ENCODE results near the gene RPS4Y1. TPM values are rescaled to one million over a fixed set of nuclear protein-coding genes. Genes with fewer than 3 reads are reported as not detected.

Gene RPS4Y1
- polyA plus RNA-seq, 1 donor (not counting 4 experiments of a cell fraction or from before 2014, with no cell fraction given) = not detected

- no peak for DNase-seq (ENCODE audit: low read depth, low spot score)
Measured at GRCh38 chrY:2874211-2874610, 32.8 kb downstream of the RPS4Y1 start.

DNA sequence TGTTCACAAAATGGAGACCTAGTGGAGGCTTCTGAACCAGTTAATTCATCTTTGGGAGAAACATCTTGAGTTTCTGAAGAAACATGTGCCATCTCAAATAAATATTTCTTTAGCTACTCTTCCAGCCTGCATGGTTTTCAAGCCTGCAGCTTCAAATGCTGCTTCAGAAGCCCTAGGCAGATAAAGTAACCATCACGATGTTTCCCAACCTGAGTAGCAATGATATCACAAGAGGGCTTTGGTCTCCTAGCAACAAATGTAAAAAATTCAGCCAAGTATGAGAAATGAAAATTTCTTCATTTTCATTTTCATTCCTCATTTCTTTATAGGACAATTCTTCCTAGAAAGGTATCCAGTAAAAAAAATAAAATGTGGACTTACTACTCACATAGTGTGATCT is 42.2 kb downstream of the RPS4Y1 start:
- dilution Hi-C loops (cut with MboI; ENCODE audit: extremely low pct_ligation_motif_present, low sequenced_read_pairs) = no loop called here
- FAIRE-seq (no peak), DNase-seq (ENCODE audit: low read depth, low spot score) (no peak)

More at GRCh38 chrY:2874211-2874610, 32.8 kb downstream of the RPS4Y1 start:
- H3K4me2 ChIP-seq (ENCODE audit: control insufficient read depth, extremely low read depth, insufficient read depth, low read depth, low read length) = no peak overlapping the region
- no peaks in the 10 kb centered on the region for H3K9me1 ChIP-seq (ENCODE audit: control insufficient read depth, extremely low read depth, insufficient read depth, low read length)
- no peaks in the 10 kb centered on the region for H3K9me3 ChIP-seq (ENCODE audit: control insufficient read depth, low read depth, low read length)
- FAIRE-seq = no peak
- no peaks in the 10 kb centered on the region for H3K27me3 ChIP-seq (ENCODE audit: control insufficient read depth, extremely low read depth, insufficient read depth, low read length)
- H4K20me1 ChIP-seq (ENCODE audit: control insufficient read depth, extremely low read depth, insufficient read depth, low read length) = no peaks in the 10 kb centered on the region
- dilution Hi-C loops (cut with MboI; ENCODE audit: extremely low pct_ligation_motif_present, low sequenced_read_pairs) = no loop called here
- no peaks in the 10 kb centered on the region for H3K36me3 ChIP-seq (ENCODE audit: control insufficient read depth in 2 of 2, extremely low read depth in 1 of 2, insufficient read depth in 2 of 2, low read length in 2 of 2)
- H2AFZ ChIP-seq (ENCODE audit: control insufficient read depth, low read length) = no peak overlapping the region
- TF ChIP-seq CTCF (optimal IDR thresholded peaks at IDR 0.05 in 1 of 3, IDR thresholded peaks at IDR 0.05 in 1 of 3, conservative IDR thresholded peaks at IDR 0.05 in 1 of 3; ENCODE audit: extremely low read depth in 1 of 3, insufficient read depth in 2 of 3, low read length in 3 of 3) (no peak), EZH2 (IDR thresholded peaks at IDR 0.05; ENCODE audit: low read length) (no peak)
- H3K9ac ChIP-seq (ENCODE audit: control insufficient read depth, extremely low read depth, insufficient read depth, low read length) = no peak overlapping the region
- no peaks in the 10 kb centered on the region for H3K4me1 ChIP-seq (ENCODE audit: control insufficient read depth, extremely low read depth, insufficient read depth, low read length)
- no peaks in the 10 kb centered on the region for H3K79me2 ChIP-seq (ENCODE audit: control insufficient read depth, insufficient read depth, low read length)
- no peak overlapping the region for H3K4me3 ChIP-seq (ENCODE audit: control insufficient read depth in 2 of 3, extremely low read depth in 1 of 3, insufficient read depth in 2 of 3, low read depth in 1 of 3, low read length in 3 of 3)
- H3K27ac ChIP-seq (ENCODE audit: control insufficient read depth, insufficient read depth, low read length) = no peak overlapping the region

More for the DNA sequence above, 42.2 kb downstream of the RPS4Y1 start:
- Histone ChIP-seq H3K27ac (ENCODE audit: control insufficient read depth, insufficient read depth, low read length) (no peak overlapping the region), H3K36me3 (ENCODE audit: control insufficient read depth in 2 of 2, extremely low read depth in 1 of 2, insufficient read depth in 2 of 2, low read length in 2 of 2) (no peaks in the 10 kb centered on the region), H4K20me1 (ENCODE audit: control insufficient read depth, extremely low read depth, insufficient read depth, low read length) (no peaks in the 10 kb centered on the region), H3K4me3 (ENCODE audit: control insufficient read depth in 2 of 3, extremely low read depth in 1 of 3, insufficient read depth in 2 of 3, low read depth in 1 of 3, low read length in 3 of 3) (no peak overlapping the region), H3K4me2 (ENCODE audit: control insufficient read depth, extremely low read depth, insufficient read depth, low read depth, low read length) (no peak overlapping the region), H3K79me2 (ENCODE audit: control insufficient read depth, insufficient read depth, low read length) (no peaks in the 10 kb centered on the region), H3K9me3 (ENCODE audit: control insufficient read depth, low read depth, low read length) (no peaks in the 10 kb centered on the region), H3K9me1 (ENCODE audit: control insufficient read depth, extremely low read depth, insufficient read depth, low read length) (no peaks in the 10 kb centered on the region), H3K4me1 (ENCODE audit: control insufficient read depth, extremely low read depth, insufficient read depth, low read length) (no peaks in the 10 kb centered on the region), H2AFZ (ENCODE audit: control insufficient read depth, low read length) (no peak overlapping the region), H3K9ac (ENCODE audit: control insufficient read depth, extremely low read depth, insufficient read depth, low read length) (no peak overlapping the region), H3K27me3 (ENCODE audit: control insufficient read depth, extremely low read depth, insufficient read depth, low read length) (no peaks in the 10 kb centered on the region)
- no peak for TF ChIP-seq CTCF (optimal IDR thresholded peaks at IDR 0.05 in 1 of 3, IDR thresholded peaks at IDR 0.05 in 1 of 3, conservative IDR thresholded peaks at IDR 0.05 in 1 of 3; ENCODE audit: extremely low read depth in 1 of 3, insufficient read depth in 2 of 3, low read length in 3 of 3)
